HG02610 (cell line): ENCODE results near the gene CYP3A5.
"Not testable (repeated sequence)": the region's sequence is repeated elsewhere in the genome, so short reads cannot be mapped to it uniquely, and the experiment has no call there.

Experiments
- ATAC-seq: cut with Tn5 transposase; IDR thresholded peaks from one replicate; pipeline ENCODE4 v1.9.1; 2021; ENCODE audit warnings: mild to moderate bottlenecking, moderate library complexity; ENCODE audit not compliant: unreplicated experiment

The CYP3A5 gene

DNA sequence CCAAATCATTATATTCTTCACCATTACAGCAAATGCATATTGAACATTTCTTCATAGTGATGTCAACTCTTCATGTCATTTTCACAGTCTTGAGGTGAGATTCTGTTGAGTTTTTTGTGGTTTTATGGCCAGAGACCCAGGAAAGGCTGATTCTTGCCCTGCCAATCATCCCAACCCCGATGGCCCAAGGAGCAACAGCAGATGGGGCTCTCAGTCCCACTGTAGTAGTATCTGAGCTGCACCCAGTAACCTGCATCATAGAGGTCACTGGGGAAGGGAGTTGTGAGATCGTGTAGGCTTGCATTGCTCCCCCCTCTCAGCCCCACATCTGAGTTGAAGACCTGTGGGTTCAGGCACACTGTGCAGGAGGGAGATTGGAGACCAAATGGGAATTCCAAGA lies 36.3 kb downstream of the CYP3A5 start:
- ATAC-seq = no peak

DNA sequence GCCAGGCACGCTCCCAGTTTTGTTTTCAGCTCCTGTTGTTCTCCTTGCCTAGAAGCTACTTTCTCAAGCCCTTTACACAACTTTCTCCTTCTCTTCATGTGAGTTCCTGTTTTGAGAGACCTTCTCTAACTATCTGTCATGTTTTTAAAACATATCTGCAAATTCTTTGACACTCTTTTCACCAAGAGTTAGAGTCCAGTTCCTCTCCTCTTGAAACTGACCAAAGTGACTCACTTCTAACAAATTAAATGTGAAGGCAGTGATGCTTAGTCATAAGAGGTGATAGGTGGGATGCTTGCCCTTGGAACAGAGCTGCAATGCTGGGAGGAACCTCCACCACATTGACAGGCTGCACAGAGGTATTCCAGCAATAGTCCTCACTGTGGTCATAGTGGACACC lies 37.8 kb downstream of the CYP3A5 start:
- ATAC-seq = no peak

DNA sequence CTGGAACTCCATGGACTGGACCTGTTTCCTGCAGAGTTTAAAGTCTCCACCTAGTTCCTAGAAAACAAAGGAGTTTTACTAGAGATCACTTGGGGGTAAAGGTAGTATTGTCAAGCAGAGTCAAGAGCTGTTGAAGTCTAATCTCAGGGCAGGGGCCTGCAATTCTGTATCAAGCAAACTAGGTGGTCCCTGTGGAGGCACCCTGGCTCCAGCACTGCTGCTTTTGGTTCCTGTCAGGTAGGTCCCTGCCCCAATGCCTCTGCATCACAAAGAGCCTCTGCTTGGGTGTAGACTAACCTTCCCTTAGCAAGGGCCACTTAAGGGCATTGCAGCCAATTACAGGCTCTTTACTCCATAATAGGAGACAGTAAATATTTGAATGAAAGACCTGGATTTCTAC lies 40.5 kb downstream of the CYP3A5 start:
- no peak for ATAC-seq

DNA sequence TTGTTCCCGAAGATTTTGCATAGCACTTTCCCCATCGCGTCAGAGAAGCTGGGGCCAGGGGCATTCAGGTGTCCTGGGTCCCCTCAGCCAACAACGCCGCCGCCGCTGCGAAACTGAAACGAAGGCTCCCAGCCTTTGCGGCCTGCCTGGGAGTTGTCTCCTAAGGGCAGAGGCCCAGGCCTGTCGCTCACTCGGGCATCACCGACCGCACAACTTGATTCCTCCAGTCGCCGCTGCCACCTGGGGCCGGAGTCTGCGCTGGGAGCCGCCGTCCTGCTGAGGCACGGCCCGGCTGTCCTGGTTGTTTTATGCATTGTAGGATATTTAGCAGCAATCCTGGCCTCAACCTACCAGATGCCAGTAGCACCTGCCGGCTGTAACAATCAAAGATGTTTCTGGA lies 41.1 kb downstream of the CYP3A5 start:
- ATAC-seq = no peak

DNA sequence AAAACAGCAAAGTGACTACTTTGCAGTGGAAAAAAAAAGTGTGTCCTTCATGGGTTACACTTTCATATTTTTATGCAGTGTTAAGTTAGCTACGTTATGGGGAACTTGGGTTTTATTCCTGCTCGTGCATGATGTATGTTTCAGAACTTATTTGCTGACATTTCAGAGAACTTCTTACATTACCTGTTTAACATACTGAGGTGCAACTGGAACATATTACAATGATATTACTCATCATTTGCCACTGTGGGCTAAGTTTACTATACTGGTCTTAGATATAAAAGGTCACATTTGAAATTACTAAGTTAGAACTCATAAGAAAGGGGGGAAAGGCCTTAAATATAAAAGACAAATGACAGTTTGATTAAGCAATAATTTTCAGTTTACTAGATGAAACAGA lies 42.4 kb downstream of the CYP3A5 start:
- not testable (repeated sequence) for ATAC-seq

DNA sequence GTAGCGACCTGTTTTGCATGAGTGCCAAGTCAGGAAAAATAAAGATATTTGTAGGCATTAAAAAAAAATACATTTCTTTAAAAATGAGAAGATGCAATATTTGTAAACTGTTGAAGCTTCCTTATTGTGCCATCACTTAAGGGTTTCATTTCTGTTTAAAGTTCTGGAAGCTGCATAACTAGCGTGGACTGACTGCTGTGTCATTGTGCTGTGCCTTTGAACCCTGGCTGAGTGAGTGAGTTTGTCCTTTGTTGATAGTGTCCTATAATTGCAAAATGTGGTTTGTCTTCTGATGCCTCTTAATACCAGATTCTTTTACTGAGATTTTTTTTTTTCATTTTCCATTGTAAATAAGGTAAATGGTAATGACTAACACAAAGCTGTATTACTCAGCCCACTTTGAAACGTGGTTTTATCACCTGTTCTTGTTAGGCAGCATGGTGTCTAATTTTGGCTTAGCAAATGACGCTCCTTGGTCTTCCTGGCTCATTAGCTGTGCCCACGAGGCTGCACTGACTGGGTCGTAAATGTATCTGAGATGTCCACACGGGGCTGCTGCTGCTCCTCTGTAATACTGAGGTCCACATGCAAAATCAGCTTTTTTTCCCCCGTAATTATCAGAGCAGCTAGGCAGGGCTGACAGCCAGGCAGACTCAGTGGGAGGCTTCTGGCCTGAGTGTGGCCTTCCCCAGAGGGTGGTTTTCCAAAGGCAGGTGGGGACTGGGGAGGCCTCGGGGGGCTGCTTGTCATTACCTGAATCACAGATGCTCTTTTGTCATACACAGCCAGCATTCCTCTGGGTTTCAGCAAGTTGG lies 48.3 kb downstream of the CYP3A5 start:
- ATAC-seq = no peak

DNA sequence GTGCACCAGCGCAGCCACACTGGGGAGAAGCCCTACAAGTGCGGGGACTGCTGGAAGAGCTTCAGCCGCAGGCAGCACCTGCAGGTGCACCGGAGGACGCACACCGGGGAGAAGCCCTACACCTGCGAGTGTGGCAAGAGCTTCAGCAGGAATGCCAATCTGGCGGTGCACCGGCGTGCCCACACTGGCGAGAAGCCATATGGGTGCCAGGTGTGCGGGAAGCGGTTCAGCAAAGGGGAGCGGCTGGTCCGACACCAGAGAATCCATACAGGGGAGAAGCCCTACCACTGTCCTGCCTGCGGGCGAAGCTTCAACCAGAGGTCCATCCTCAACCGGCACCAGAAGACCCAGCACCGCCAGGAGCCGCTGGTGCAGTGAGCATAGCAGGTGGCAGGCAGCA lies 50.2 kb downstream of the CYP3A5 start:
- ATAC-seq = no peak

DNA sequence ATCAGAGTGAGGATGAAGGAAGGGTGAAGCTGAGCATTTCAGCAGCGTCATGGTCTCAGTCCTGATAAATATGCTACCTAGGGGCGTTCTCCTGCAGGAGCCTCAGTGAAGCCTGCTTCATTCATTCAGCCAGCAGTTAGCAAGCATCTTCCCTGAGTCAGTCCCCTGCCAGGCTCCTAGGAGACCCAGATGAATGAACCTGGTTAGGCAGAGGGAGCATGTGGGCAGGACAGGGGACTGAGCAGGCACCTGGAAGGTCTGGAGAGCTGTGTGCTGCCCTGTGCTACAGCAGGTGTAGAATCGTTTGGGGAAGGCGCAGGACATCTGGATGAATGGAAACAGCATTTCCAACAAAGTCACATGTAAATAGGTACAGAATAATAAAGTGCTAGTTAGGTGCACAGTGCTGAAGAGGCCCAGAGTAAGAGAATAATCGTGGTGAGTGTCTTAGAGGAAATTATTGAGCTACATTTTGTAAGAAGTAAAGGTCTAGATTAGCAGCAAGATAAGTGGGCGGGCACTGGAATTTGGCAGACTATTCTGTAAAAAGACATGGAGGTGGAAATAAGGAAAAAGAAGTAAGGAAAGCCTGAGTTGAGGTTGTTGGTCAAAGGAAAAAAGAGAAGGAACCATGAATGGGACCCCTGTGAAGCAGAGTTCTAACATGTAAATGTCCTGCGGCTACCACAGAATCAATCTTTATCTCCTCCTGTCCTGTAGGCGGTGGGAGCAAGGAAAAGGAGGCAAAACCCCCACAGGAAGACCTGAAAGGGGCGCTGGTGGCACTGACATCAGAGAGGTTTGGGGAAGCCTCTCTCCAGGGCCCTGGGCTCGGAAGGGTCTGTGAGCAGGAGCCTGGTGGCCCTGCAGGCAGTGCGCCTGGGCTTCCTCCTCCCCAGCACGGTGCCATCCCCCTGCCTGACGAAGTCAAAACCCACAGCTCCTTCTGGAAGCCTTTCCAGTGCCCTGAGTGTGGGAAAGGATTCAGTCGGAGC lies 51.0 kb downstream of the CYP3A5 start:
- ATAC-seq = no peak

DNA sequence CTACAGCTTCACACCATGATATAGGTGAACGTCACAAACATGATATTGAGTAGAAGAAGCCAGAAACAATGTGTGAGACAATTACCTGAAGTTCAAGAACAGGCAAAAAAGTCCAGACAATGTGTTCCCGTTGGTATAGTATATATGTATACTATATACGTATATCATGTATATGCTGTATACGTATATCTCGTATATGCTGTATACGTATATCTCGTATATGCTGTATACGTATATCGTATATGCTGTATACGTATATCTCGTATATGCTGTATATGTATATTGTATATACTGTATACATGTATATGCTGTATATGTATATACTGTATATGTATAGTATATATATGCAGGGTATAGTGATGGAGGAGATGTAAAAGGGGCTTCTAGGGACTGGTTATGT lies 52.3 kb downstream of the CYP3A5 start:
- no peak for ATAC-seq

DNA sequence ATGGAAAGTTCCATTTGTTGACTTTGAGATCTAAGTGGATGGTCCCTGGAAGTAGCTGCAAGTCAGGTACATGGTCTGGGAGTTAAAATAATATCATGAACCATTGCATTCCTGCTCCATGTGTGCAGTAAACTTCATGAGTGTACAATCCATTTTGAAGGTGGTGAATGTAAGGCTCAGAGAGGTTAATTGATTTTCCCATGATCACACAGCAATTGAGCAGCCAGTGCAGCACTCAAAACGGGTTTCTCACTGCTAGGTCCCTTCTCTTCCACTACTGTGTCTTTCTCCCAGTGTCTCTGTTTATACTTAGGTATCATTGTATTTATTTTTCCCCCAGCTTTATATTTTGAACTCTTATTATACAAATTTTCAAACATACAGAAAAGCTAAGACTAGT lies 53.1 kb downstream of the CYP3A5 start:
- no peak for ATAC-seq

DNA sequence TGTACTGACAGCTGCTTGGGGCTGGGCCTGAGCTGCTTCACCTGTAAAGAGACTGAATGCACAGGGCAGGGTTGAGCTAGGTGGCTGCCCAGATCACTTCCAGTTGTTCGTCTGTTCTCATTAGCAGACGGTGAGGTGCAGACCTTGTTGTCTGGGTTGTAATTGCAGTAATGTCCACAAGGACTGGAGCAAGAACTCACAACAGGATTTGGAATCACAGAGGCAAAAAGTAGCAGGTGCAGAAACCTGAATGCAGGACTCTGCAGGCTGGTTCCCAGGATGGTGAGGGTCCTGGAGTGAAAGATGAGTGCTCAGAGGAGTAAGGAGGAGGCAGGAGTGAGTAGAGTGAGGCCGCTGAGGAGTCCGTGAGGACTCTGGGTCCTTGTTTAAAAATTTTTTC lies 53.8 kb downstream of the CYP3A5 start:
- ATAC-seq = no peak

DNA sequence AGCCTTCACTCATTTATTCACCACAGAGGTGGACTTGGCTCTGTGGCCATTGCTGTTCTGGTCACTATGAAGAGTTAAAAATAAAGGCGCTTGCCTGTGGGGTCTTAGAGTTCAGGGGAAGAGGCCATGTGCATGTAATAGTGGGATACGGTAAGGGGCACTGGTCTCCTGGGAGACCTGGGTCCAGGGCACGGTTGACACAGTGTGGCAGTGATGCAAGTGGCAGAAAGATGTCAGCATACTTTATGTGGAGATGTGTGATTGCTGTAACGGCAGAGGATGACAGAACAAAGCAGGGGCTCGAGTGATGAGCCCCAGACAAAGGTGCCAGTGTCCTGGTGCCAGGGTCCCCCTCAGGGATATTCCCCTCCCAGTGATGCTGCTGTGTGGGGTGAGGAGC lies 54.5 kb downstream of the CYP3A5 start:
- ATAC-seq = no peak

DNA sequence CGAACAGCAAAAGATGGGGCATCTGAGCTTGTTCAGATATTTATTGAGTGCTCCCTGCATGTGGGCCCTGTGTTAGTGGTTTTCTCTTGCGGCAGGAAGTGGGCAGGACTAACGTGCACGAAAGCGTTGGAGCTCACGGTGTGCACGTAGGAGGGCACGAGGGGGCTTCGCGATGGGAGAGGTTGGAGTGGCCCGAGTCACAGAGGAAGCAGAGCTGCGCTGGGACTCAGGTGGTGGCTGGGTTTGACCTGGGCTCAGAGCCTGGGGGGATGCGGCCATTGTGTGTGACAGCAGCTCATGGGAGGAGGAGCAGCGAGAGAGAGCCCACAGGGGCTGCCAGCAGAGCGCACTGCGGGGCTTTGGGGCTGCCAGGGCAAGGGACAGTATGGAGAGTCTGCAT lies 55.3 kb downstream of the CYP3A5 start:
- no peak for ATAC-seq

DNA sequence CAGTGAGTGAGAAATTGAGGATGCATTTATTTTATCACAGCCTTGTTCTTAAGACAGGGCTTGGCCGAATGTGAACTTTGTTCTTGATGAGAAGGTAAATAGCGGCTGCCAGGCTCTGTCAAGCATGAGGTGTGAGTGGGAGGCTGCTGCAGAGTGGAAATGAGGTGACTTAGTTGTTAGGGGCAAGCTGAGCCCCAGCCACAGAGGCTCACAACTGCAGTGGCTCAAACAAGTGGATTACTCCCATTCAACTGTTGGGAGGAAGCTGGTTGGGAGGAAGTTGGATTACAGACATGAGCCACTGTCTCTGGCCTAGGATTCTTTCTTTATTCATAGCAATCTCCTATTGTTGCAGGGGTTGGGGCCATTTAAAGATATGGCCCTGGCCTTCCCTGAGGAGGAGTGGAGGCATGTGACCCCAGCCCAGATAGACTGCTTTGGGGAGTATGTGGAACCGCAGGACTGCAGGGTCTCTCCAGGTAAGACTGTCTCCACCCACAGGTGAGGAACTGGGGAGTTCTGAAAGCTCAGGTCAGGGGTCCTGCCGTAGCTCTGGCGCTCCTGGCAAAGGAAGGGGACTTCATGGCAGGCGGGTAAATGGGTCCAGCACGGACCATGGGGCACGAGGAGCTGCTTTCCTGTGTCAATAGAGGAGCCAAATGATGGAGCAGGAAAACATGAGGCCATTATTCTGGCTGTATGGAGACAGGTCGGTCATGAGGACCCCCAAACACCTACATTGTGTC lies 55.9 kb downstream of the CYP3A5 start:
- no peak for ATAC-seq

DNA sequence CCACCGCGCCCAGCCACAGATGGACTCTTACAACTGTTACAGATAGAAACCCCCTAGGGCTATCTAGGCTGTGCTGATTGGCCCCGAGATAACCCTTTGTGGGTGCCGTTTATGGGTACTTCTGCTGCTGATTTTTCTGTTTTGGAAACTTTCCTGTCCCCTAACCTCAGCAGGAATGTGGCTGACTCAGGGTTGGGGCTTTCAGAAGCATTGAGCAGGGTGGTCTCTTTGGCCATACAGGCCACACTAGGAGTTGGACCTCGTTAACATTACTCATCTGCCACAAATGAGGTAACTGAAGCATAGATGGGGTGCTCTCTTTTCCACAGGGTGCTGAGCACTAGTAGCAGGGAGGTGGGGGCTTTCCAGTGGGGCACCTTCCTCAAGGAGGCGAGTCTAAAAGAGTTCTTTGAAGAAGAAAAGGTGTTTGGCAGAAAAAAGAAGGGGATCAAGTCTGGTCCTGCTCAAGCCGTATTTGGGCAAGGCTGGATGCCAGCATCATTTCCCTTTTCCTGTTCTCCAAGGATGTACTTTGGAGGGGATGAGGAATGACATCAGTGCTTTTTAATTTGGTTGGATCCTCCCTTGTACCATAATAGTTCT lies 56.6 kb downstream of the CYP3A5 start:
- no peak for ATAC-seq

DNA sequence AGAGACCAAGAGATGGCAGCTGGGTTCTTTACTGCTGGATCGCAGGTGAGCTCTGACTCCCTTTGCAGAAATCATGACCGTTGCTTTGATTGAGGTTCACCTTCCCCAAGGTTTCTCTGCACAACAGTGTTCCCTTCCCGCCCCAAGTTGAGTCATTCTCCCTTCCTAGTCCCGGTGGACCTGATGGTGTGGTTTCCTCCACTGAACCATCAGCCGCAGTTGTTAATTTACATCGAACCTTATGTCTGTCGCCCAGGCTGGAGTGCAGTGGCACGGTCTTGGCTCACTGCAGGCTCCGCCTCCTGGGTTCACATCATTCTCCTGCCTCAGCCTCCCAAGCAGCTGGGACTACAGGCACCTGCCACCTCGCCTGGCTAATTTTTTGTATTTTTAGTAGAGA lies 57.2 kb downstream of the CYP3A5 start:
- ATAC-seq = no peak

DNA sequence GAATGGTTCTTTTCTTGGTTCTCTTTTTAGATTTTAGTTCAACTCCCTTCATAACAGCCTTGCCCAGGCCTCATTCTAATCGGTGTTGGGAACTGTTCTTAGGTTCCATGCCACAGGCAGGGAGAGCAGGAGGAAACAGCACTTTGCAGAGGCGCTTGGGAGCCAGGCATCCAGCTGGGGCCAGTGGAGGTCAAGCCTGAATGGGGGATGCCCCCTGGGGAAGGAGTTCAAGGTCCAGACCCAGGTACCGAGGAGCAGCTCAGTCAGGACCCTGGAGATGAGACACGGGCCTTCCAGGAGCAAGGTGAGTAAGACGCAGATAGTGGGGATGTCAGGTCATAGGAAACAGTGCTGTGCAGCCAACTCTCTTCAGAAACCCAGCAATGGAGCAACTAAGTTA lies 58.5 kb downstream of the CYP3A5 start:
- ATAC-seq = no peak

DNA sequence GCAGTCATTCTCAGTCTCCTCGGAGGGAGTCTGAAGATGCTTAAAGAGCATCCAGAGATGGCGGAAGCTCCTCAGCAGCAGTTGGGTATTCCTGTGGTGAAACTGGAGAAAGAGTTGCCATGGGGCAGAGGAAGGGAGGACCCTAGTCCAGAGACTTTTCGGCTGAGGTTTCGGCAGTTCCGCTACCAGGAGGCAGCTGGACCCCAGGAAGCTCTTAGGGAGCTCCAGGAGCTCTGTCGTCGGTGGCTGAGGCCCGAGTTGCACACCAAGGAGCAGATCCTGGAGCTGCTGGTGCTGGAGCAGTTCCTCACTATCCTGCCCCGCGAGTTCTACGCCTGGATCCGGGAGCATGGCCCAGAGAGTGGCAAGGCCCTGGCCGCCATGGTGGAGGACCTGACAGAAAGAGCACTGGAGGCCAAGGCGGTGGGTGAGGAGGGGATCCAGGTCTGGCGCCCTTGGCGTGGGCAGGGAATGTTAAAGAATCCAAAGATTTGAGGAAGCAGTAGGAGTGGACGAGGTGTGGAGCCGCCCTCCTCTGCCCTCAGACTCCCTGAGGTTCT lies 60.1 kb downstream of the CYP3A5 start:
- ATAC-seq = no peak

DNA sequence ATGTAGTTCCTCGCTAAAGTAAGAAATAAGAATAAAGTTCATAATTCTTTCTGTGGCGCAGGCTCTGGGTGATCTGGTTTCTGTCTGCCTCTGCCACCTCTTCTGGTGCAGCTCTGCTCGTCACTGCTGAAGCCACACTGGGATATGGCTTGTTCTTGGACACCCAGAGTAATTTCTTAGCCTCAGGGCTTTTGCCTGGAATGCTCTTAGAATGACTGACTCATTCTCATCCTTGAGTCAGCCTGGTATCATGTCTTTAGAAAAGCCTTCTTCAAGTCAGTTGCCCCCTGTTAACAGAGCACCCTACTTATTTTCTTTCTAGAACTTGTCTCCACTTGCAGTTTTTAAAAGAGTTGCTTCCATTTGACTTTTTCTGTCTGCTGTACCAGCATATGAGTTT lies 61.1 kb downstream of the CYP3A5 start:
- no peak for ATAC-seq

DNA sequence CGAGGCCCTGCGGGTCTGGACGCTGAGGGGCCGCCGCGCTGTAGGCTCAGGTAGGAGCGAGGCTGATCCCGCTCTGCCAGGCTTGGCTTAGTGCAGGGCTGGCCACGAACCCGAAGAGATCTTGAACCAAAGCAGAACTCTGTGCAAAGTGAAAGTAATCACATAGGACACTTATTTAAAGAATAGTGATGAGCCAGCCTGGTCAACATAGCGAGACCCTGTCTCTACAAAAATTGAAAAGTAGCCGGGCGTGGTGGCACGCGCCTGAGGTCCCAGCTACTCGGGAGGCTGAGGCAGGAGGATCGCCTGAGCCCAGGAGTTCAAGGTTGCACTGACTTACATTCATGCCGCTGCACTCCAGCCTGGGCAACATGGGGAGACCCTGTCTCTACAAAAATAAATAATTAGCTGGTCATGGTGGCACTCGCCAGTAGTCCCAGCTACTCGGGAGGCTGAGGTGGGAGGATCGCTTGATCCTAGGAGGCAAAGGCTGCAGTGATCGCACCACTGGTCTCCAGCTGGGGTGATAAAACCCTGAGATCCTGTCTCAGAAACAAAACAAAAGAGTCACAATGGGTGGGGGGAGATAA lies 62.5 kb downstream of the CYP3A5 start:
- no peak for ATAC-seq
